ENCODE data around the gene GDPD3. TPM values are rescaled to one million over a fixed set of nuclear protein-coding genes. Genes with fewer than 3 reads are reported as not detected.

The GDPD3 gene
- total RNA-seq, 6 experiments from 2014 or later: 0.19 to 2.3 (median 2.3) TPM; not detected in 1

GRCh38 chr16:30112197-30113030 lies 923 bp downstream of the GDPD3 start:
- no peak overlapping the region for H3K27ac ChIP-seq
- intact Hi-C loops (cut with DNase I): no loop called here
- H3K36me3 ChIP-seq: peaks cover 0 to 16% (median 2%) of the 10 kb centered on the region in 4 donors
- TF ChIP-seq CTCF (IDR thresholded peaks at IDR 0.05) (peak; percentile 41 to 55 (median 46)), POLR2A (IDR thresholded peaks at IDR 0.05) (no peak)
- no peak overlapping the region for H3K4me3 ChIP-seq
- peak in 2 of 3 donors; percentile 51 to 67 for DNase-seq
- no peaks in the 10 kb centered on the region for H3K4me1 ChIP-seq
- ATAC-seq: peak; percentile 47 to 80 (median 62)
- H3K9me3 ChIP-seq: no peaks in the 10 kb centered on the region
- WGBS (ENCODE audit: insufficient coverage, low coverage, low lambda C conversion rate, missing lambda C conversion rate): 88% methylated on average over 12 of the region's 29 CpGs
- no peaks in the 10 kb centered on the region for H3K27me3 ChIP-seq

GRCh38 chr16:30110661-30111060 lies 2.7 kb downstream of the GDPD3 start:
- H3K27ac ChIP-seq: no peak overlapping the region
- no peaks in the 10 kb centered on the region for H3K4me1 ChIP-seq
- 50% methylated on average over 1 of the region's 7 CpGs for whole genome bisulfite sequencing (ENCODE audit: insufficient coverage, low coverage, low lambda C conversion rate, missing lambda C conversion rate)
- TF ChIP-seq POLR2A (IDR thresholded peaks at IDR 0.05) (no peak), CTCF (IDR thresholded peaks at IDR 0.05) (no peak)
- no peak for DNase-seq
- no peaks in the 10 kb centered on the region for H3K9me3 ChIP-seq
- intact Hi-C loops (cut with DNase I): no loop called here
- peaks cover 0 to 3% (median 0%) of the 10 kb centered on the region in 4 donors for H3K36me3 ChIP-seq
- no peak for ATAC-seq
- H3K4me3 ChIP-seq: no peak overlapping the region
- no peaks in the 10 kb centered on the region for H3K27me3 ChIP-seq

GRCh38 chr16:30108059-30108850 lies 5.1 kb downstream of the GDPD3 start:
- DNase-seq (no peak), ATAC-seq (no peak)
- H3K27me3 ChIP-seq: no peaks in the 10 kb centered on the region
- TF ChIP-seq POLR2A (IDR thresholded peaks at IDR 0.05) (no peak), CTCF (IDR thresholded peaks at IDR 0.05) (no peak)
- no peaks in the 10 kb centered on the region for H3K4me1 ChIP-seq
- intact Hi-C loops (cut with DNase I): no loop called here
- no peaks in the 10 kb centered on the region for H3K9me3 ChIP-seq
- 77% methylated on average over 3 of the region's 15 CpGs for WGBS (ENCODE audit: insufficient coverage, low coverage, low lambda C conversion rate, missing lambda C conversion rate)
- H3K36me3 ChIP-seq: peaks cover 0 to 6% (median 0%) of the 10 kb centered on the region in 4 donors
- no peak overlapping the region for H3K27ac ChIP-seq
- no peak overlapping the region for H3K4me3 ChIP-seq

- 67% methylated on average over 3 of the region's 6 CpGs for WGBS (ENCODE audit: insufficient coverage, low coverage, low lambda C conversion rate, missing lambda C conversion rate)
- Histone ChIP-seq H3K27me3 (no peaks in the 10 kb centered on the region), H3K27ac (no peak overlapping the region), H3K36me3 (peaks cover 0 to 6% (median 0%) of the 10 kb centered on the region in 4 donors), H3K4me1 (no peaks in the 10 kb centered on the region), H3K9me3 (no peaks in the 10 kb centered on the region), H3K4me3 (no peak overlapping the region)
- peak in 1 of 4 donors; percentile 26 for ATAC-seq
- no peak for TF ChIP-seq POLR2A (IDR thresholded peaks at IDR 0.05)
- no peak for TF ChIP-seq CTCF (IDR thresholded peaks at IDR 0.05)
- no peak for DNase-seq
- intact Hi-C loops (cut with DNase I): no loop called here
These were observed 8.8 kb downstream of the GDPD3 start for GRCh38 chr16:30104492-30104891.
